ENCODE data around the gene ABCF3. TPM values are rescaled to one million over a fixed set of nuclear protein-coding genes. Genes with fewer than 3 reads are reported as not detected.

ABCF3 gene
- total RNA-seq, 4 donors from 2014 or later: 94.7 to 136 (median 125) TPM

DNA sequence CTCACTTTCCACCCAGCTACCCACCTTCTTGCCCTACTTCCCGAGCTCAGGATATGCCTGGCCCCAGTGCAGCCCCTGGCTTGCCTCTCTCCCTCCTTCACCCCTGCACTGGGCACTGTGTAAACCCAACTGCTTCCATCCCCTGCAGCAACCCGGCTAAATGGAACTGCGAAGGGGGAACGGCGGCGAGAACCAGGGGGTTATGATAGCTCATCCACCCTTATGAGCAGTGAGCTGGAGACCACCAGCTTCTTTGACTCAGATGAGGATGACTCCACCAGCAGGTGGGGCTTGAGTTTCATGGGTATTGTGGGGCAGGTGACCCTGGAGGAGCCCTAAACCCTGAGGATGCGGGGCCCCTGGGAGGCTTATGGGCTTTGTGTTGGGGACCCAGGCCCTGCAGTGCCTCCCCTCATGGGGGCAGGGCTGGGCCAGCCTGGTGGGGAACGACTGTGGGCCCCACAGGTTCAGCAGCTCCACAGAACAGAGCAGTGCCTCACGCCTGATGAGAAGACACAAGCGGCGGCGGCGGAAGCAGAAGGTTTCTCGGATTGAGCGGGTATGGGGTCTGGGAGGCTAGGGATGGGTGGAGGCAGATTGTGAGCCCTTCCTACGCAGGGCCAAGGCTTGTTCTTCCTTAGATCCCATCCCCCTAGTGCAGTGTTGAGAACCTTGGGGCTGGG, 21.2 kb upstream of the ABCF3 start:
- DNase-seq: no peak
- Histone ChIP-seq H3K4me1 (peaks cover 0 to 20% (median 4%) of the 10 kb centered on the region in 4 donors), H3K9me3 (no peaks in the 10 kb centered on the region), H3K4me3 (no peak overlapping the region), H3K27ac (no peak overlapping the region), H3K36me3 (peaks cover 0 to 71% (median 0%) of the 10 kb centered on the region in 3 donors), H3K27me3 (no peaks in the 10 kb centered on the region)
- TF ChIP-seq CTCF (IDR thresholded peaks at IDR 0.05) (no peak), POLR2A (IDR thresholded peaks at IDR 0.05) (no peak)

DNA sequence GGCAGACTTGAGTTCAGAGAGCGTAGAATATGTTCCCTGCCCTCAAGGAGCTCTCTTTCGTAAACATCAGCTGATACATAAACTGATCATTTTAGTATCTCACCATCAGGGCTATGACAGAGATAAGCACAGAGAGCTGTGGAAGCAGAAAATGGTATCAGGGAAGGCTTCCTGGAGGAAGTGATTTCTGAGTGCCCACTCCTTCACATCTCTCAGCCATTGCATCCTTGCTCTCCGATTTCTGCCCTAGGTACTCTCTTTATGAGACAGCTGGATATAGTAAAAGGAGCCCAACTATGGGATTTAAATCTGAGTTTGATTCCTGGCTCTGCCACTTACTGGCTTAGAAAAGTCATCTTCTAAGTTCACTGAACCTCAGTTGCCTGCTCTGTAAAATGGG, 20.5 kb upstream of the ABCF3 start:
- Histone ChIP-seq H3K4me1 (peaks cover 0 to 13% (median 2%) of the 10 kb centered on the region in 4 donors), H3K4me3 (no peak overlapping the region), H3K36me3 (peaks cover 0 to 79% (median 0%) of the 10 kb centered on the region in 3 donors), H3K27ac (no peak overlapping the region), H3K27me3 (no peaks in the 10 kb centered on the region), H3K9me3 (no peaks in the 10 kb centered on the region)
- TF ChIP-seq POLR2A (IDR thresholded peaks at IDR 0.05) (no peak), CTCF (IDR thresholded peaks at IDR 0.05) (no peak)
- DNase-seq: no peak

GRCh38 chr3:184166671-184167070, 19.3 kb upstream of the ABCF3 start:
- Histone ChIP-seq H3K36me3 (peaks cover 0 to 89% (median 0%) of the 10 kb centered on the region in 3 donors), H3K4me1 (peaks cover 0 to 5% (median 0%) of the 10 kb centered on the region in 4 donors), H3K27me3 (no peaks in the 10 kb centered on the region), H3K27ac (no peak overlapping the region), H3K9me3 (no peaks in the 10 kb centered on the region), H3K4me3 (no peak overlapping the region)
- DNase-seq: no peak
- no peak for TF ChIP-seq CTCF (IDR thresholded peaks at IDR 0.05)
- no peak for TF ChIP-seq POLR2A (IDR thresholded peaks at IDR 0.05)

- Histone ChIP-seq H3K27ac (no peak overlapping the region), H3K27me3 (no peaks in the 10 kb centered on the region), H3K36me3 (peaks cover 0 to 90% (median 0%) of the 10 kb centered on the region in 3 donors), H3K4me1 (no peaks in the 10 kb centered on the region), H3K4me3 (no peak overlapping the region), H3K9me3 (no peaks in the 10 kb centered on the region)
- no peak for DNase-seq
- TF ChIP-seq CTCF (IDR thresholded peaks at IDR 0.05) (no peak), POLR2A (IDR thresholded peaks at IDR 0.05) (no peak)
Measured at GRCh38 chr3:184167786-184168185, 18.2 kb upstream of the ABCF3 start.

- no peak for DNase-seq
- Histone ChIP-seq H3K27me3 (no peaks in the 10 kb centered on the region), H3K4me3 (no peak overlapping the region), H3K9me3 (no peaks in the 10 kb centered on the region), H3K27ac (no peak overlapping the region), H3K4me1 (no peaks in the 10 kb centered on the region), H3K36me3 (peaks cover 0 to 84% (median 0%) of the 10 kb centered on the region in 3 donors)
- TF ChIP-seq POLR2A (IDR thresholded peaks at IDR 0.05) (no peak), CTCF (IDR thresholded peaks at IDR 0.05) (no peak)
Measured at GRCh38 chr3:184168363-184169120, 17.5 kb upstream of the ABCF3 start.
